Measurements from ENCODE around the gene NANOS3.

Gene NANOS3

GRCh38 chr19:13876834-13877233, at the start of gene NANOS3:
TSS of gene NANOS3 (plus strand) at chr19:13877134. CDS start at chr19:13877249, 115 bp downstream.
- FAIRE-seq, result no peak

GRCh38 chr19:13827656-13828055, 49.3 kb upstream of the NANOS3 start:
- no peak for FAIRE-seq

GRCh38 chr19:13830114-13830740, 46.7 kb upstream of the NANOS3 start:
- FAIRE-seq, result no peak

DNA sequence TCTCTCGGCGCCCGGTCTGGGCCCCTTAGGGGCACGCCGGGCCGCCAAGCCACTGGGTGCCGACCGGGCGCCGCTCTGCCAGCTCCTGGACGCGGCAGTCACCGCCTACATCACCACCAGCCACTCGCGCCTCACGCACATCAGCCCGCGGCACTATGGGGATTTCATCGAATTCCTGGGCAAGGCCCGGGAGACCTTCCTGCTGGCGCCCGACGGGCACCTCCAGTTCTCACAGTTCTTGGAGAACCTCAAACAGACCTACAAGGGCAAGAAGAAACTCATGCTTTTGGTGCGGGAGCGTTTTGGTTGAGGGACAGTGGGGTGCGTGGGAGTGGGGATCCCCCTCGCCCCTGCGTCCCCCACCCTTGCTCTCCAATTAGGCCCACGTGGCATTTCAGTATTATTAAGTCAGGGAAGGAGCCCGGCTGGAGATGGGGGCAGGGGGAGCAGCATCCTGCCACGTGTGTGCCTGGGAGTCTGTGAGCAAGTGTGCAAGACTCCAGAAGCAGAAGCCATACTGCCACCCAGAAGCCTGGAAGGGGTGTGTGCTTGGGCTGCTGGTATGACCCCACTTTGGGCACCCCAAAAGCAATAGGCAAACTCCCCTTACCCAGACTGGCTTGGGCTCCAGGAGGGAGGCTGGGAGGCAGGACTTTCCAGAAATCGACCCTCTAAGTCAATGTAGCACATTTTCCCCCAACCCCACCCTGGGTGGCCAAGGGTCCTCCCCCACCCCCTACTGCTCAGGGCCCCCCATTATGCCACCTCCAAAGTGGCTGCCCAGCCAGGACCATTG, 46.0 kb upstream of the NANOS3 start:
- FAIRE-seq, result no peak

GRCh38 chr19:13831537-13832467, 45.1 kb upstream of the NANOS3 start:
- no peak for FAIRE-seq

GRCh38 chr19:13833330-13834243, 43.3 kb upstream of the NANOS3 start:
- no peak for FAIRE-seq

DNA sequence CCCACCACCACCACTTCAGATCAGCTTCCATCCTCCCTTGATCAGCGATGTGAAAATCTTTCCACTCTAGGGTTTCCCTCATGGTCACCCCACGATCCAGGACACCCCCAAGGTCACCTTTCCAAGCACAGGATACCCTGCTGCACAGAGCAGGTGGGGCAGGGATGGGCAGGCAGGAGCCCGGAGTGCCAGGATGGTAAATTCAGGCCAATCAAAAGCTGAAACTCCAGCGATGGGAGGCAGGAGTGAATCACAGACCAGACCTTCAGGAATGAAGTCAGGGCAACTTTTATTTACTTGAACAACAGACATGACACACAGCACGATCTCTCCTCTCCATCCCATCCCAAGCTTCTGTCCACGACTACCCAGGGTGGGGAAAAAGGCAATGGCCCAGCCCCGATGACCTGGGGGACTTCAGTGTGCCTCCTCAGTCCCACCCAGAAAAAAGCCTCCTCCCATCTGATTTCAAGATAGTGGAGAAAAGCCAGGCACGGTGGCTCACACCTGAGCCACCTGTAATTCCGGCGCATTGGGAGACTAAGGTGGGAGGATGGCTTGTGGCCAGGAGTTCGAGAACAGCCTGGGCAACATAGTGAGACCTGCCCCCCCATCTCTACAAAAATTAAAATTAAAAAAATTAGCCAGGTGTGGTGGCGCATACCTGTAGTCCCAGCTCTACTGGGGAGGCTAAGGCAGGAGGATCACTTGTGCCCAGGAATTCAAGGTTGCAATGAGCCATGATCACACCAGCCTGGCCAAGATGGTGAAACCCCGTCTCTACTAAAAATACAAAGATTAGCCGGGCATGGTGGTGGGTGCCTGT, 42.5 kb upstream of the NANOS3 start:
- FAIRE-seq, result no peak

DNA sequence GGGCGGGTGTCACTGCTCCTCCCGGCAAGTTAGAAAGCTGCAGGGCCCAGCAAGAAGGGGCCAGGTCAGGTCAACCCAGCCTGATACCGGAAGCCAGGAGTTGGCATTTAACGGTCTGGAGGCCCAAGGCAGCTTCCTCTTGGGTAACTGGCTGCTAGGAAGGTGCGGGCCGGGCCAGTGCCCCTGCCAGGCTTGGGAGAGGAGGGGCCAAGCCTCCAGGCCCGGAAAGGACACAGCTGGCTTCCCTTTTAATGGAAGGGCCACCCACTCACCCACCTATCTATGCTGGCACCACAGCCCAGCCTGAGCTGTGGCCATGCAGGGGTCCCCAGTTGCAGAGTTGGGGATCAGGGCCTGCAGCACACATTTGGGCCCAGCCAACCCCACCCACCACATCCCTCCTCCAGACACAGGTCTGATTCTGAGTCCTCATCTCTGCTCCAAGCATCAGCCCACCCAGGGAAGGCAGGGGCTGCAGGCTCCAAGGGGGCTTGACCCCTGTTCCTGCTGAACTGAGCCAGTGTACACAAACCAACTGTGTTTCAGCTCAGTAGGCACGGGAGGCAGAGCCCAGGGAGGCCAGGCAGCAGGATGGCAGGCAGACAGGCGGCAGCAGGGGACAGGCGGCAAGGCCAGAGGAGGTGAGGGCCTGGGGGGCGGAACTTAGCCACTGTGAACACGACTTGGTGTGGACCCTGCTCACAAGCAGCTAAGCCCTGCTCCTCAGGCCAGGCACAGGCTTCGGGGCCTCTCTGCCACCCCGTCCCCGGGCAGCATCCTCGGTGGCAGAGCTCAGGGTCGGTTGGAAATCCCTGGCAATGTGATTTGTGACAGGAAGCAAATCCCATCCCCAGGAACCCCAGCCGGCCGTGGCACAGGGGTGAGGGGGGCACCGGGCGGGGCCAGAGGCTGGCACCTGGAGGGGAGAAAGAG, 40.9 kb upstream of the NANOS3 start:
- no peak for FAIRE-seq

GRCh38 chr19:13838435-13839129, 38.4 kb upstream of the NANOS3 start:
- FAIRE-seq, result no peak

DNA sequence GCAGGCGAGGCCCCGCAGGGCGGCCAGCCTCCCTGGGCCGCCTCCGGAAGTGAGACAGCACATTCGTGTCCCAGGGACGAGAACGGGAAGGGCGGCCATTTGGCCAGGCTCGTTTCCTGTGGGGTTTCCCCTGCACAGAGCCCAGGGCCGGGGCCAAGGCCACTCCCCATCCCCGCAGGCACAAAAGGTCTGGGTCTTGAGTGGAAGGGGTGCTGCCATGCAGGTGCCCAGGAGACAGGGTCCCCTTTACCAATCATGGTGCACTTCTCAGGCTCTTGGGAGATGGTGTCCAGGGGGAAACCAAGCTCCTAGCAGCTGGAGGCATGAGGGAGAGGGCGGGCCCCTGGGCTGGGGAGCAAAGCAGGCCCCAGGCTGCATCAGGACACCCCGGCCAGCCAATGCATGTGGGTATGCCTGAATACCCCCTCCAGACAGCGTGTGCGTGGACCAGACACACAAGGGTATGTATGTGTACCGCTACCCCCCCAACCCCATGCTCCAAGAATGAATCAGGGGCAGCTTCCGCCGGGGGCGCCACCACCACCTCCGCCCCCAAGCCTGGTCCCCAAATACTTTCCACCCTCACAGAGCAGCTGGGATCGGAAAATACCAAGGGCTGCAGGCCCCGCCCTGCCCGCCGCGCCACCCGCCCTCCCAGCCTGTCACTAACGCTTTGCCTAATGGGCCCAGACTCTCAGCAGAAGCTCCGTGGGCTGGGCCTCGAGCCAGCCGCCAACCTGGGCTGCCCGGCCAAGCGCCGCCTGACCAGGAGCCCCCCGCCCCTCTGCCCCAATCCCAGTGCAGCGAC, 37.6 kb upstream of the NANOS3 start:
- FAIRE-seq, result no peak

GRCh38 chr19:13839938-13840304, 37.0 kb upstream of the NANOS3 start:
- no peak for FAIRE-seq

GRCh38 chr19:13840305-13841085, 36.4 kb upstream of the NANOS3 start:
- FAIRE-seq, result no peak

- FAIRE-seq, result no peak
Observed at GRCh38 chr19:13841086-13841961, 35.6 kb upstream of the NANOS3 start.

DNA sequence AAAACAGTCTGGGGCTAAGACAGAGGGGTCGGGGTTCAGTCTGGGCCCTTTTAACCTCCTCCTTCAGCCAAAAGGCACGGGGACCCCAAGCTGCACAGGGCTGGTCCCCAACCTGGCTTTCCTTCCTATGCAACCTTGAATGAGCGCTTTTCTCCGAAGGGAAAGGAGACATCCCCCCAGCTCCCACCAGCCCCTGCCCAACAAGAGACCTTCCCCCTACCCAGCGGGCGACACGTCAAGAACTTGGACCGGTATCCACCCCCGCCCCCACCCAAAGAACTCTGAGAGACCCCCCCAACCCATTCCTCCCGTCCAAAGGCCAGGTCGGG, 35.0 kb upstream of the NANOS3 start:
- no peak for FAIRE-seq

DNA sequence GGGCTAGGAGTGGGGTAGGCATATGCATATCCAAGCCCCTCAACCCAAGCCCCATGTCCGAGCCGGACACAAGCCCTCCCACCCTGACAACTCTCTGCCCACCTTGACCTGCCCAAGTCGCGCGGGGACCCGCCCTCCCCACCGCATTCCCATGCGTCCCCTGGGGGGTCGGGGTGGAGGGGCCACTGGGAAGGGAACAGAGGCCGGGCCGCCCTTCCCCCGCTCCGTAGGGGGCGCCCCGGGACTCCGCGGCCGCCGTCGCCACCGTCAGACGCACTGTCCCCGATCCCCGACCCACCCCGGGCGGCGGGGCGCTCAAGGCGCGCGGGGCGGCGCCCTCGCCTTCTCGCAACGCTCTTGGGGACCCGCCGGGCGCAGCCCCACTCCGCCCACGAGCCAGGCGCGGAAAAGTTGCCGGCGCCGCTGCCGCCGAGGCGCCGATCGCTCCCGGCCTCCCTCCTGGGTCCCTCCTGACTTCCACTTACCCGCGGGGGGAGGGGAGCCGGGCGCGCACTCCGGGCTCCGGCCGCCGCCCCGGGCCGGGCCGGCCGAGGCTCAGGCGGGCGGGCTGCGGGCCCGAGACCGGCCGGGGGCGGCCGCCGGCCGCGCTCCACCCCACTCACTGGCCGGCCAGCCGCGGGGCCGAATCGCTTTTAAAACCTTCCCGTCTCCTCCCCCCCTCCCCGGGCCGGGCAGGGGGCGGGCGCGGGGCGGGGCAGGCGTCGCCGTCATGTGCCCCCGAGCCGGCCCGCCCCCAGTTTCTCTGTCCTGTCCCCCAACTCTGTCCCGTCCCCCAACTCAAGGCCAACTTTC, 34.4 kb upstream of the NANOS3 start:
- FAIRE-seq, result no peak
